GM18498 (cell line): ENCODE data around the gene RAB35.

Experiments used
- ATAC-seq: cut with Tn5 transposase; IDR thresholded peaks from one replicate; pipeline ENCODE4 v1.9.1; 2021; ENCODE audit warnings: mild to moderate bottlenecking, moderate library complexity; ENCODE audit not compliant: unreplicated experiment

The RAB35 gene

DNA sequence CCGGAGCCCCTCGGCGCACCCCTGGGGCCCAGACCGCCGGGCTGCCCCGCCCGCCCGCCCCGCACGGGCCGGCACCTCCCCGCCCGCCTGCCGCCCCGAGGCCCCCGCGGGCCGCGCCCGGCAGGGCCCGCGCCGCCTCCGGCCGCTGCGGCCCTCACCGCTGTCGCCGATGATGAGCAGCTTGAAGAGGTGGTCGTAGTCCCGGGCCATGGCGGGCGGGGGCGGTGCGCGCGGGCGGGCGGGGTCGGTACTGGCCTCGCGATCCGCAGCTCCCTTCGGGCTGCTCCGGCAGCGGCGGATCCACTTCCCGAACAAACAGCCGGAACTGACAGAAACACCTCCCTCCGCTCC is at the start of gene RAB35:
Gene RAB35, minus strand, starts transcription at position 313 of the 351 bp plus-strand sequence. Its CDS starts 103 bp downstream, at position 210.
- ATAC-seq, result no peak

DNA sequence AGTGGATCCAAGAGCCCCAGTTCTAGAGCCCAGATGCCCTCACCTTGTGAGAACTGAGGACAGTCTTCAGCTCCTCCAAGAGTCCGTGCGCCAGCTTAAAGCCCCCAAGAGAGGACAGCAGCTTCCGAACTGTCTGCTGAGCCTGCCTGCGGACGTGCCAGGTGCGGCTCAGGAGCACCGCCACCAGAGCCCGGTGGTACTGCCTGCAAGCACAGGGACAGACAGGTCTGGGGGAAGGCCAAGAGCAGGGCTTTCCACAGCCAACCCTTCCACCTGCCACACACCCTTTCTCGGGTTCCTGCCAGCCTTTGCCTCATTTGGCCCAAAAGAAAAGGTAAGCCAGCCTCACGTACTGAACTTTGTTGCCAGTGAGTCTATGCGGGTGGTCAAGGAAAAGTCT is 47.7 kb upstream of the RAB35 start:
- ATAC-seq, result no peak

DNA sequence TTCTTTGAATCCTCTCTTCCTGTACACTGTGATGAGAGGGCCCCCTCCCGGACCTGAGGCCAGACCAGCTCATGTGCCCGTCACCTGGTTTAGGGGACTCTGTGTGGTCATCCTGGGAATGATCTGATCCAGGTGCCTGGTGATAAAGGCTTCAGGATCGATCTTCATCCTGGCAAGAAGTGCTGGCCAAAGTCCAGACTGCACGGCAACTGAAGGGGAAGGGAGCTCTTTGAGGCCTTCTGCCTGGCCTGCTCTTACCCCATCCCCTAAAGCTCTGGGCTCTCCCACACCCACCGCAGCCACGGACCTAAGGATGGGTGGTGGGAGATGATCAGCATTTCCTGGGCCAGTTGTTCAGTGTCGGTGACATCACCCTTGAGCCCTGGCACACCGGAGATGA is 46.2 kb upstream of the RAB35 start:
- ATAC-seq, result no peak

DNA sequence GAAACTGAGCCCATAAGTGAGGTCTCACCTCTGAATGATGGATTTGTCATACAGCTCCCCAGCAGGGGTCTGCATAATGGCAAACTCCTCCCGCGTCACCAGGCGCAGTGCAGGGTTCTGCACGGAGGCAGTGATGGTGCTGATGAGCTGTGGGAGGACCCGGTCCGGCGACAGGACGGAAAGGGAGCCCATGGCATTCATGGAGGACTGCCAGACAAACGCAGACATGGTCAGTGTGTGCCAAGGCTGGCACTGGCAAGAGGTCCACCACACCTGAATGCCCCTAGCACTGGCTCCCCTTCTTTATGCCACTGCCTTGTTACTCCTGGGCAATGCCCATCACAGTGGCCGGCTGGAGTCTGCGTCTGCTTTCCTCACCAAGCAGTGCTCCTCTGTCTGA is 45.3 kb upstream of the RAB35 start:
- no peak for ATAC-seq

DNA sequence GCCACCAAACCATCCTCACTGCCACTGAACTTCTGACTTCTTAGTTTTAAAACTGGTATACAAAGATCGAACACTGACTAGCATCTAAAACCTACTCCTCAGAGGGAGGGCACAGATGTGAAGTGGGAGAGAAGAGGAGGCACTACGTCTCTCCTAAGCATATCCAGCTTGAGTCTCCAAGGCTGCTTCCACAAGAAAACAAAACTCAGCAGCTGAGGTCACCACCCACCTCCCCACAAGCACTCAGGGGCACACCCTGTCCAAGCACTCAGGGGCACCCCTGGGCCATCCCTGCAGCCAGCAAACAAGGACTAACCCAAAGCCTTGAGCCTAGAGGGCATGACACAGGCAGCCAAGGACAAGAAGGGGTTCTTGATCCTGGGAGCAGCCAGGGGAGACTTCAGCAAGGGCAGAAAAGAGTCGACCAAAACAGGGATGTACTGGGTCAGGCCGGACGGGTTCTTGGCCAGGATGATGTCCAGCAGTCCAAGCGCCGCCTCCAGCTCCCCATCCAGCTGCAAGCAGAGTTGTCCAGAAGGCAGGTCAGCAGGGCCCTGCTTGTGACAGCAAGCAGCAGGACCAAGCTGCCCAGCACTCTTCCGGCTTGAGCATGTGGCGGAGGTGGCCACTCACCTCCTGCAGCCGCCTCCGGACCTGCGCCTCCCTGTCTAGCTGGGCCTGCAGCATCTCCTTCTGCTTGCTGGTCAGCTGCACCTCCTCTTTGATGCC is 43.1 kb upstream of the RAB35 start:
- no peak for ATAC-seq

DNA sequence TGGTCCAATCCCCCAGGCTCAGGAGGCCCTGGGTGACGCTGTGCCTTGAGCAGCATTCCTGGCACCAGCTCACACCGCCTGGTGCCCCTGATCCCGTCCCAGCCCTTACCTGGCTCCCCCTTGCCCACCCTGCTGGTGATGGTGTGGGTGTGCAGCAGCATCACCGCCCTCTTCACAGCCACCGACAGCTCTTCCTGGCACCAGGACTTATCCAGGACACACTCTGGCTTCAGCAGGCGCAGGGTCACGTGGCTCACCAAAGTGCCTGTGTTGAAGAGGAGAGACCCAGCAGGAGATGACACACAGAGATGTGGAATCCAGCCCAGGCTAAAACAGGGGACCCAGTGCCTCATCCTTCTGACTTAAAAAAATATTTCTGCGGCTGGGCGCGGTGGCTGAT is 41.8 kb upstream of the RAB35 start:
- no peak for ATAC-seq

DNA sequence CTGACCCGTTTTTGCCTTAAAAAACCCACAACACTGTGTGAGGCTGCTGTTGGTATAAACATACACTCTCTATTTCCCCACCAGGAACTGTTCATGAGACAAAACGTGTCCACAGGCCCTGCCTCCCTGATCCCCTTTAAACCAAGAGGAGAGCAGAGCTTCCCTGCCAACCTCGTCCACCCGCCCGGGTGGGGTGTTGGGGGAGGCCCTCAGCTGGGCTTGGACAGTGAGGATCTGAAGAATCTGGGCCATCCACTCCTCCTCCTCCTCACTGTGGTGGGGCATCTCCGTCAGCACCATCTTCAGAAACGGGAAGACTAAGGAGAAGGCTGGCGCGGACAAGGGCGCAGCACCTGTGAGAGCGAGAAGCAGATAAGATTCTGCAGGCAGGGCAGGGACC is 41.1 kb upstream of the RAB35 start:
- ATAC-seq, result no peak

DNA sequence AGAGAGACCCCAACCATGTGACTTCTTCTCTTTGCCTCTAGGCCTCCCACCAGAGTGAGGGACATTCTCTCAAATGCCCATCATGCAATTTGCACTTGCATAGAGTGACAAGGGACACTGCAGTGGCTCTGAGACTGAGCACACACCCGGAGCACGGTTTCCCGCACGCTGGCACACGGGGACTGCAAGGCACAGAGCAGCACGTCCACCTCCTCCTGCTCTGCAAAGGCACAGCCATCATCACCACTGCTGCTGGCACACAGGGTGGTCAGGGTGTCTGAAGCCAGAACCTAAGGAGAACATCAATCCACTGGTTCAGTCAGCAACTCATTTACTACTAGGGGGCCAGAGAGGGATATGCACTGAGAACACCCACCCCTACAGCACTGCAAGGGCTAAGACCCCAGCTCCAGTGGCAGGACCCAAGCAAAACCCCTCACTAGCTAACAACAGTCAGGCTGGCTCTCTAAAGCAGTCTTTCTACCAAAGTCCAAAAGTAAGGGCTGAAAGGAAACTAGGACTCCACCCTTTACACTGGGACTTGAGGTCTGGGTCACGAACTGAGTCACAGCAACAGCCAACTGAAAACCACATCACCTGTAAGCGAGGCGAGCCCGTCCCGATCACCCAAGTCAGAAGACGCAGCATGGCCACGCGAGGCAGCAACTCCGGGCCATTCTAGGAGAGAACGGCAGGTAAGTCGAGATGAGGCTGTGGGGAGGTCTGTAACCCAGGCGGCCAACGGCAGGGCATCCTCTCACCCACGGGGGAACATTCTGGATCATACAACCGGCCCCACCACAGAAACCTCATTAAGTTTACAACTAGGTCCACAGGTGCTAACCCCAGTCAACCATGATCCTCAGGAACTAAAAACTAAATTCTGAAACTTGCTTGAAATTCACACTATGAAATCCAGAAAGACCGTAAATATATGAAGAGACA is 40.0 kb upstream of the RAB35 start:
- no peak for ATAC-seq

DNA sequence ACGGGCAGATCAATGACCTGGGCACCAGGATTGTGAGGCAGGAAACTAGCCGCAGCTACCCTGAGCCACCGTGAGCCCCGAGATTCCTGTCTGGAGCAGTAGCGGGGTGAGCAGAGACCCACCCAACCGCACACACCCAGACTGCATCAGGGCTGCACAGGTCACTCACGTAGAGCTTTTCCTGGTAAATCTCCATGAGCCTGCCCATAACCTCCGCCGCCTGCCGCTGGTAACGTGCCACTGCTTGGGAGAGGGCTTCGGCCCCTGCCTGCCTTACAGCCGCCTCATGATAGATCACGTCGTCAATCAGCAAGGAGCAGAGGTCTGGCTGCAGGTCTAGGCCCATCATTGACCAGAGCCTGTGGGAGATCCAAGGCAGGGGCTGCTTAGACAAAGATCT is 38.5 kb upstream of the RAB35 start:
- ATAC-seq, result no peak

DNA sequence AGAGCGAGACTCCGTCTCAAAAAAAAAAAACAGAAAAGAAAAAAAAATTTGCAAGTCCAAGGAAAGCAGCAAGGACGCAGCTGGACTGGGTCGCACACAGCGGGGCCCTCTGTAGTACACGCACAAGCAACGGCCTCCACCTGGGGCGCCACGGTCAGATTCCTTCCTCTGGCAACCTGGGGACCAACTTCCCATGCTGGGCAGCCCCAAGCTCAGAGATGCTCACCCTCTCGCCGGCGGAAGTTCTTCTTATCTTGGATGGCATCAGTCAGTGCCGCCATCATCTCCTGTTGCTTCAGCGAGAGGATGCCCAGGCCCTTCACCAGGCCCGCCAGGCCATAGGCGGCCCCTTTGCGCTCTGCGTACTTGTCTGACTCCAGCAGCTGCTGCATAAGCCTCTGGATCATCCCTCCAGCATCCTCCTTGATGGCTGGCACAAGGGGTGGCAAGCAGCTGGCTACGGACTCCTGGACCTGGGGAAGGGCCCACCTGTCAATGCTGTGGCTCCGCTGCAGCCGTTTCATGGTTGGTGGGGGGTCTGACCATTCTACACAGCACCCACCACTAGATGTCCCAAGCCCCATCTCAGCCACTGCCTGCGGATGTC is 34.5 kb upstream of the RAB35 start:
- ATAC-seq, result no peak

DNA sequence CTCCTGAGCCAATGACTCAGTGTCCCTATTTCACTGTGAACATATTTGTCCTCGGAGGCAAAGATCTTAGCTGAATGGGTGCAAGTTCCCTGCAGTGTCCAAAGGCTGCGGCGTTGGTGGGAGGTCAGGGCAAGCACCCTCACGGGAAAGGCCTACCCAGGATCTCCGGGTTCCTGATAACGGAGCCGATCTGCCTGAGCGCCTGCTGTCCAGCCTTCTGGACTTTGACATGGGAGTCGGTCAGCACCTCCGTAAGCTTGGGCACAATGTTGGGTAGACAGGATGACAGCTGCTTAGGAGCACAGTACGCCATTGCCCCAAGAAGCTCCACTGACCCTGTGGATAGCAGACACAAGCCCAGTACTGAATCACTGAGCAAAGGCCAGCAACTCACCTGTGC is 31.5 kb upstream of the RAB35 start:
- no peak for ATAC-seq

DNA sequence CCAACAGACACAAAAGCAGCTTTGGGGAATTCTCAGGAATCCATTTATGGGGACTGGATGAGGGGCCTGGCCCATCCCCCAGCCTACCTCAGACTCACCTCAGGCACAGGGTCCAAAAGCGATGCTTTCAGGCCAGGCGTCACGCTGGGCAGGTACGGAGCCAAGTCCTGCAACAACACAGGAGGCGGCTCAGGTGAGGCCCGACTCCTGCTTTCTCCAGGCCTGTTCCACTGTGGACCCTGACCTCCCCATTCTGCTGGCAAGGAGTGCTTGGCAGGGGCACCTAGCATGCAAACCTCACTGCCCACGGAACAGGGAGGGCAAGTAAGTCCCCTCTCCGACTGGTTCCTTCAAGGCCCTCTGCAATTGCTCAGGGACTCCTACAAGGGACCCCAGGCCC is 28.6 kb upstream of the RAB35 start:
- ATAC-seq, result no peak

DNA sequence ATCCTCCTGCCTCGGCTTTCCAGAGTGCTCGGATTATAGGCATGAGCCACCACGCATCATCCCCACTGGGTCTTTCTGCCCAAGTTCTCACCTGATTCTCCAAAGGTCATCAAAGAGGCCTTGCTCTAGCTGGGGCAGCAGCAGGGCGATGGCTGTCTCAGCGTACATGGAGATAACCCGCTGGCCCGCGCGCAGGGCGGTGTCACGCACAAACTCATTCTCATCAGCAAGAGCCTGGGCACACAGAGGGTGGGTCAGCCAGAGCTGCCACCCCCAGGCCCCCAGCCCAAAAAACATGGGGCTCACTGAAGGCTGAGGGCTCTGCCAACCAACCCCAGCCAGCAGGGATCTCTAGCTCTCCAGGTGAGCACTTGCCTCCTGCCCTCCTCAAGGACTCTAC is 27.7 kb upstream of the RAB35 start:
- ATAC-seq, result no peak

DNA sequence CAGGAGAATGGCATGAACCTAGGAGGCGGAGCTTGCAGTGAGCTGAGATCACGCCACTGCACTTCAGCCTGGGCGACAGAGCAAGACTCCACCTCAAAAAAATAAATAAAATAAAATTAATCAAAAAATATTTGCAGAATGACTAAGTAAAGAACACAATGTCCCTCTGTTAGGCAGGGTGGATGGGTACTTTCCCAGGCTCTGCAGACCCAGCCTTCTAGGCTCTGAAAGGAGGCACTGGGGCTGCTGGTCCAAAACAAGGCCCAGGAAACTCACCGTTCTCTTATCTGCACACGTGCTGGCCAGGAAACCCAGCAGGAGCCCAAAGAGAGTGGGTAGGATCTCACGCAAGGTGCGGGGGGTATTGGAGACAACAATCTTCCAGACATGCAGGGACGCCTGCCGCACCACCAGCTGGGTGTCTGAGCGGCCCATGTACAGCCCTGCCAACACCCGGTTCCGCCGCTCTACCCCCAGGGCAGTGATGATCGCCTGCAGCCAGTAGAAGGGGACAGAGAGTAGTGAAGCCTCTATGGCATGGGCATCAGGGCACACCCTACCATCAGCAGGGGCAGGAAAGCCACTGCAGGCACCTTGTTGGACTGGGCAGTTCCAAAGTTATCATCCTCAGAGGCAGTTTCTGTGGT is 25.8 kb upstream of the RAB35 start:
- no peak for ATAC-seq

DNA sequence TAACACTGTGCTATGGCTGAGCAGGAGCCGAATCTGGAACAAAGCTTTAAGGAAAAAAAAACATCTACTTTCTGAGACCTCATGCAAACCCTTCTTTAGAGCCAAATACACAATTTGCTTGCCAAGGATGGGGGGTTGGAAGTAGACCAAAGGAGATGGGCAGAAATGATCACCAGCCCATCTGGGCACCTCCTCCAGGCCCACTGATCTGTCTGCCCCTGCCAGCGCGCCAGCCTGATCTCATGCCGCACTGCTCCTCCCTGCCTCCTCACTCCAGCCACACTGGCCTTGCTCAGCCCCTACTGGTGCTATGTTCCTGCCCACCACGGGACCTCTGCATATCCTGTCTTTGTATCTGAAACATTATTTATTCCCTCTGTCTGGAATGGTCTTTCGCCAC is 24.8 kb upstream of the RAB35 start:
- no peak for ATAC-seq

DNA sequence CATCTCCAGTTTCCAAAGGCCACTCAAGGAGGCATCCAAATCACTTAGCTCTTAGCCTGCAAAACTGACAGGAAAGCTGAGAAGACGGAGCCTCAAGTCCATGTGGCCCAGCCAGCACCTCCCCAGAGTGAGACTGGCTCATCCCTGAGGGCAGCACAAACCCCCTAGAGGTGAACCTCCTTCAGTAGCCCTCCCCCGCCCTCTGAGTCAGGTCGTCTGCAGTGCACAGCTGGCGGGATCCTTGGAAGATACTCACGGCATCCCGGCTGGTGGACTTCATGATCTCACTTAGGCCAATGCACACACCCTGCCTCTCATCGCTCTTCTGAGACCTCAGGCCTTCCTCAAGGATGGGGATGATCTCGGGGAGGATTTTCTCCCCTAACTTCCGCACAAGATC is 24.1 kb upstream of the RAB35 start:
- no peak for ATAC-seq

DNA sequence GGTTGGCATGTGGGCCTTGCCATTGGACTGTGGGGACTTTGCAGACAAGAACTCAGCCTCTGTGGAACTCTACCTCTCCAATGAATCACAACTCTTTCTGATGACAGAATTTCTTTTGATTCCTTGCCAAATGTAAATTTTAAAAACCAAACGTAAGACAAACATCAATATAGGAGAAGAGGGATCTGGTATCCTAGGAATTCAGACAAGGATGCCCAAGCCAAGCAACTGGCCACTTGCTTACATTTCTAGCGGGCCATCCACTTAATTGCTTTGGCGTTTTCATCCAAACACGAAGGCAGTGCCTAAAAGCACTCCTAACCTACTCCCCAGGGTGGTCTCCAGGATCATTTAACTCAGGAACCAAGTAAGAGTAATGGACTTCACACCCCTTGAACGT is 23.4 kb upstream of the RAB35 start:
- ATAC-seq, result no peak

DNA sequence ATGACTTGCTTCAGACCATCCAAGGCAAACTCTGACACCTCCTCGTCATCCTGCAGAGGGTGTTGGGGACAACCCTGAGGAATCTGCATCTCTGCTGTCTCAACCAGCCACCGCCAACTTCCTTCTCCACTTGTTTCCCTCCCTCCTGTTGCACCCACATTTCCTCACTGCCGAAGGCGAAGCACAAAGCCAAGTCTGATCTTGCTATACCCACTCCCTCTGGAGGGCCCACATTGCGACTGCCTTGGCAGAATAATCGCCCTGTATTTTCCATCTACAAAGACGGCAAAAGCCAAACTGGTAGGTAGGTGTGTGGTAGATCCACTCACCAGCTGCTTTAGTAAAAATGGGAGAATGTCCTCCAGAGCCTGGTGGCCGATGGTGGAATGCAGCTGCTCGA is 21.8 kb upstream of the RAB35 start:
- ATAC-seq, result no peak

DNA sequence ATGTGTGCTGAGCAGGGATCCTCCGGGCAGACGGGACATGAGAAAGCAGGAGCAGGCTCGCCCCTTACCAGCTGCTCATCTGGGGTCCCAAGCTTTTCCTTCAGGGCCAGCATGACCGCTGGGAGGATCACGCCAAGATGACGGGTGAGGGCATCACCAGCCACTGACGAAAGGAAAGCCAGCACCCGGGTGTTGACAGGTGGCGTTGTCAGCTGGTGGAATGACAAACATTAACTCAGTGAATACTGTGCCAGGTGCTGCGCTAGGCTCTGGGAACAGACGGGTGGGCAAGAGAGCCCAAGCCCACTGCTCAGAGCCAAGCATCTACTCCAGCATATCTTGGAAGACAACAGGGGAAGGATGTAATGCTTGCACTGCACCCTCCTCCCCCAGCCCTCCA is 21.3 kb upstream of the RAB35 start:
- no peak for ATAC-seq

DNA sequence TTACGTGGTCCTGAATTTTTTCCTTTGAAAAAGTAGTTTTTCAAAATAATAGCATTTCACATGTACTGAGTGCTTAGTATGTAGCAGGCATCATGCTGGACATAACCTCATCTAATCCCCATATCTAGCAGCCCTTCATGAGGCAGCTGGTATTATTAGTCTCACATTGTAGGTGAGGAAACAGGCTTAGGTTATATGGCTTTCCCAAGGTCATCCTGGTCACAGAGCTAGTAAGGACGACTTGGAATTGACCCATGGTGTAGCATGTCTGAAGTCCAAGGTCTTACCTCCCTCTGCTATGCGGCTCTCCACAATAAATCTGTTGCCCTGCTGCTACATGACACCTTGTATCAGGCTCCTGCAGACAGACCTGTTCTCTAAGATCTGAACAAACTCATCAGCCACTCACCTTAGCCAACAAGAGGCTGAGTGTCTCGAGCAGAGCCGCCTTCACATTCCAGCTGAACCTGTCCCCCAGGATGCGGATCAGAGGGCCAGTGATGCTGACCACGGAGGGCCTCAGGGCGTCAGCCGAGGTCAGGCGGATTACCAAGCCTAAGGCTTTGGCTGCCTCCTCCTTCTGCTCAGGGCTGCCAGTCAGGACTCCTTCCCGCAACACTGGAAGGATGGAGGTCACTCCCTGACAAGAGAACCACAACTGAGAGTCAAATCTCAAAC is 19.7 kb upstream of the RAB35 start:
- ATAC-seq, result no peak
